ENCODE measurements around the gene USP49.

The USP49 gene

DNA sequence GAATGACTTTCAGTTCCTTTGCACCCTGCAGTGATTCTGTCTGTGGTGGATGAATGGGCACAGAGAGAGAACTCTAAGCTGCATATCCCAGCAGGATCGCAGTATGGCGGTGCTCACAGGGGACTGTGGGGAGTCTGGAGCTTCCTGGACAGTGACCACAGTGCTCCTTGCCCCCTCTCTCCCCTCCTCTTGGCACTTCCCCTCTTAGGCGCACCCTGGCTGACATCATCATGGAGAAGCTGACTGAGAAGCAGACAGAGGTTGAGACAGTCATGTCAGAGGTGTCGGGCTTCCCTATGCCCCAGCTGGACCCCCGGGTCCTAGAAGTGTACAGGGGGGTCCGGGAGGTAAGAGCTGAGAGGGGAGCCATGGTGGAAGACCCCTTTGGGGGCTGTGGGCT, 34.7 kb upstream of the USP49 start:
- DNase-seq (ENCODE audit: low read depth, low spot score) = no peak

GRCh38 chr6:41927253-41927652, 32.1 kb upstream of the USP49 start:
- DNase-seq (ENCODE audit: low read depth, low spot score) = no peak

GRCh38 chr6:41922154-41922553, 27.0 kb upstream of the USP49 start:
- no peak for DNase-seq (ENCODE audit: low read depth, low spot score)

DNA sequence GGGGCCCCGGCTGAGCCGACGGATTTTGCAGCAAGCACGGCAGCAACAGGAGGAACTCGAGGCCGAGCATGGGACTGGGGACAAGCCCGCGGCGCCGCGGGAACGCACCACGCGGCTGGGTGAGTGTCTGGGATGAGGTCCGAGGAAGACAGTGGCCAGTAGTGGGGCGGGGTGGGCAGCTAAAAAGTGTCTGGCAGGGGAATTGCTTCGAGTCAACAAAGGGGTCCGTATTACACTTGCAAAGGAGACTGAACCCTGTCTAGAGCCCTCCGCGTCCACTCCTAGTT, 26.5 kb upstream of the USP49 start:
- DNase-seq (ENCODE audit: low read depth, low spot score) = no peak

GRCh38 chr6:41920921-41921711, 25.9 kb upstream of the USP49 start, which contains the start of the genes BYSL and MED20:
BYSL (plus strand) TSS chr6:41921499; CDS start chr6:41921563, 64 bp downstream.
MED20 (minus strand) TSS chr6:41921139; CDS start chr6:41921018, 121 bp downstream.
- peak; percentile 85 for DNase-seq (ENCODE audit: low read depth, low spot score)

- DNase-seq (ENCODE audit: low read depth, low spot score) = no peak
Measured at GRCh38 chr6:41917528-41917927, 22.4 kb upstream of the USP49 start.

DNA sequence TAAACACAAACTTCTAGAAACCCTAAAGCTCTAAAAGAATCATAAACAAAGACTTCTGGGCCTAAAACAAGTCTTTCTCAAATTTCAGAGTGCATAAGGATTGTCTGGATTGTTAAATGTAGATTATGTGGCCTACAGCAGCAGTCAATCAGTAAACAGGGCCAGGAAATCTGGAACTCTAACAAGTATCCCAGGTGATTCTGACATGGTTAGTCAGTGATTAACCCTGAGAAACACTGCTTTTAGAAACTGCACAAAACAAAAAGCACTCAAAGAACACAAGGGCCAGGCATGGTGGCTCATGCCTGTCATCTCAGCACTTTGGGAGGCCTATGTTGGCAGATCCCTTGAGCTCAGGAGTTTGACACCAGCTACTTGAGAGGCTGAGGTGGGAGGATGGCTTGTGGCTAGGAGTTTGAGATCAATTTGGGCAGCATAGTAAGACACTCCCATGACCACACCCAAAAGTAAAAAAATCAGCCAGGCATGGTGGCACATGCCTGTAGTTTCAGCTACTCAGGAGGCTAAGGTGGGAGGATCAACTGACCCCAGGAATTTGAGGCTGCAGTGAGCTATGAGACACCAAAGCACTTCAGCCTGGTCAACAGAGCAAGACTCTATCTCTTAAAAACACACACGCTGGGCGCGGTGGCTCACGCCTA, 19.8 kb upstream of the USP49 start:
- no peak for DNase-seq (ENCODE audit: low read depth, low spot score)

DNA sequence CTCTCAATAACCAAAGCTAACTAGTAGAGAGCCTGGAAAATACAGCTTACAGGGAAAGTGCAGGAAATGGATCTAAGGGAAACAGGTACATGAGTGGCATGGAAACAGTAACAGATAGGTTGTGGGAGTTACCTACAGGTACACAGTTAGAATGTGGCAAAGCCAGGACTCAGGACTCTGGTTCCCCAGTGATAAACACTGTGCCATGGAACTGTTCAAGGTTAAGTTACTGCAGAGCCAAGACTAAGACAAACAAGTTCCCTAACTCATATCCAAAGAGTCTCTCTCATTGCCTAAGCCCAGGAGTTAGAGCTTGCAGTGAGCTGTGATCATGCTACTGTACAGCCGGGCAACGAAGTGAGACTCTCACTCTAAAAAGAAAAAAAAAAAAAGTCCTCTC, 19.2 kb upstream of the USP49 start:
- no peak for DNase-seq (ENCODE audit: low read depth, low spot score)

GRCh38 chr6:41909727-41910126, 14.6 kb upstream of the USP49 start:
- DNase-seq (ENCODE audit: low read depth, low spot score) = no peak

DNA sequence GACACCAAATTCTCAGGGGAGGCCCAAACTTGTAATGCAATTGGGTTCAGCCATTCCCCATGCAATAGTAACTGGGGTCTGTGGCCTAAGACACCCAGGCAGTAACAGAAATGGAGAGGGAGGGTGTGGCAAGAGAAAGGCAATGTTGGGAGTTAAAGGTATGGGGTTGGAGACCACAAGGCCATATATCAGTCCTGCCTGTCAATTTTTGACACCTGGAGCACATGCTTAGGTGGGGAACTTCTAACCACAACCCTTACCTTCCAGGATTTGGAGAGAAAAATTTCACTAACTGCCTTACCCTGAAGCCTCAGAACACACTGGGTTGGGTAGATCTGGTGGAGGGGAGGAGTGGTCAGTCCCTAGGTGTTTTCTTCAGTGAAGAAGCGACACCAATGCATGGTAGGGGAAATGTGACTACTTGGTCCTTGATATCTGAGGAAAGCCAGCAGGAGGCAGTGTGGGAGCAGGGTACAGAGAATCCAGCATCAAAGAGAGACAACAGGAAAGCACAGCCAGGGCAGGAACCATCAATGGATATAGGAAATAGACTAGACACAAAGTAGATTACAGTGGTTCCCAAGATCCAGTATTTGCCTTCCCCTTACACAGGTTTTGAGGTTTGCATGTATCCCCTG, 6.8 kb upstream of the USP49 start:
- DNase-seq (ENCODE audit: low read depth, low spot score) = peak; percentile 34

DNA sequence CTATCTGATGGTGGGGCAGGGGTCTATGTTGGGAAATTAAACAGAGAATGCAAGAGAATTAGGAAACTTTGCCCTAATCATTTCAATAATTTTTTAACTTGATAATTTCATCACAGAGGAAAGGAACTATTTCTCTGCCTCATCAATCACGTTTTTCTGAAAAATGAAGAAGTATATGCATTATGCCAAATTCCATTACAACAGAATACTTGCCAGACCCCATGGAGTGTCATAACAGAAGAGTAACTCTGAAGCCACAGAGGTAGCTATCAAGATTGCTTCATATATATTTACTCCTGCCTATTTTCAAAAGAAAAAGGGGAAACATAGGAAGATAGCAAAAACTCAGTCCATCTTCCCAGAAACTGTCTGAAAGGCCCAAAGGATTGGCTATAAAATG, 5.7 kb upstream of the USP49 start:
- DNase-seq (ENCODE audit: low read depth, low spot score) = no peak

- no peak for DNase-seq (ENCODE audit: low read depth, low spot score)
Measured at GRCh38 chr6:41896281-41896680, 1.1 kb upstream of the USP49 start.

GRCh38 chr6:41894366-41895299, 542 bp downstream of the USP49 start:
- DNase-seq (ENCODE audit: low read depth, low spot score) = peak; percentile 0

DNA sequence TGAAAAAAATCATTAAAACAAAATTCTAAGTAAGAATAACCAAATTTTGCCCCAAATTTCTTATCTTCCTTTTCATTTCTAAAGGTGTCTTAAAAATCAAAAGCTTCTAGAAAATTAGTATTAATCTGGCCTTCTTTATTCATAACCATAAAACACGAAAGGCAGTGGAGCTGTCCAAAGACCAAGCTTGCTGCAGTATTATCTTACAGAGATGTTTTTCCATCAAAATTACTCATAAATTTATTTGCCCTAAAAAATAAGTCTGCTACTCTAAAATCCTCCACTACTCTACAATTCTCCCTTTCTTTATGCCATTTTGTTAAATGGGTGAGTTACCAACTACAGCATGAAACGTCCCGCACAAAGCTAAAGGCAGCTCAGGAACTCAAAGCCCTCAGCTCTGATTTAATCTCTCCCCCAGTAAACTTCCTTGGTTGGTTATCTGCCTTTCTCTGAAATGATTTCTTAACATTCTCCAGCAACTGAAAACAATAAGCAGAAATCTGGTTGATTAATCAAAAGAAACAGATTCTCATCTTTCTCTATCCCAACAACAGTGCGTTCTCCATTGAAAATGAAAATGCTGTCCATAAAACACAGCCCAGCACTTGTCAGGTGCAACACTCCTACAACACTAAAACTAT, 2.1 kb downstream of the USP49 start:
- no peak for DNase-seq (ENCODE audit: low read depth, low spot score)

DNA sequence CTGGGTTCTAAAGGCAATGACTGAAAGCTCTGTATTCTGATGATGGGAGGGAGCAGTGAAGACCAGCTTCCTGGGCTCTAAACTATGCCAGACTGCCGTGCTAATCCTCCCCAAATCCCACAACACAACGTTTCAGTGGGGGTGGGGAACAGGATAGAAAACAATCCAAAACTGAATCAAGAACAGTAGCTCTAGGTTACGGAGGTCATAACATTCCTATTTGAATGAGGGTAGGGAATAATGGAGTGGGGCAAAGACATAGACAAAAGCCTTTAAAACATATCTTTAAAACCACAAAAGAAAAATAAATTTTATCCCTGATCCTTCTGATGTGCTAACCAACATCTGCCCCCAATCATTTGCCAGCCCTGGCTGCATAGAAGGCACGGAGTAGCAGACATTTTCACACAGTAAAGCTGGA, 7.8 kb downstream of the USP49 start:
- DNase-seq (ENCODE audit: low read depth, low spot score) = no peak

DNA sequence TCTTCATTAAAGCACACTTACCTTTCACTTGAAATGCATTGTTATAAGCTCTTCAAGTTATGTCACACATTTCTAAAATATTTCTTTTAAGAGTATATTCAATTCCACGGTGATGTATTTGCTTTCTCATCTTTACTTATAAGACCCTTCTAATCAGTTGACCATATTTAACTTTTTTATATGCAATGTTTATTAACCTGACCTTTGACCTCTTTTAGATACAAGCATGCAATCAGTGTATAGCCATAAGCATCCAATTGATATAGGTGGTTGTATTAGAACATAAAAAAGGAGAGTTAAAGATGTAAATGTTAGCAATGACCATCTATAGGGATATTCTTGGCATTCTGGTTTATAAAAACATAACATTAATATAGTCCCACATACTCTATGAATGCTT, 9.2 kb downstream of the USP49 start:
- DNase-seq (ENCODE audit: low read depth, low spot score) = no peak

- DNase-seq (ENCODE audit: low read depth, low spot score) = no peak
Measured at GRCh38 chr6:41884957-41885356, 10.2 kb downstream of the USP49 start.

DNA sequence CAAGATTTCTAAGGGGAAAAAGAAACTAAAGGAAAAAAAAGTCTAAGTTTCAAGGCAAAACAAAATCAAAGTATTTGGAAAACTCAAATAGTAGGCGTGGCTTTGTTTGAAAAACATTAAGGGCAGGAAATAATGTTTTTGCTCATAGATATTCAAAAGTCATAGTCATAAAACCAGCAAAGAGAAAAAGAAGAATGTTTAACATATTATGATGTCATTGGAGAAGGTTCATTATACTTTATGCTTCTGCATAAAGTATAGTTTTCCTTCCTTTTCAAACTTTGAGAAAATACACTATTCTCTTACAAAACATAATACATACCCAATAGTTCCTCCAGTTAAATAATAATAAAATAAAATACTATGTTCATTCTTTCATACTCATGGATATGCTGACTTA, 13.7 kb downstream of the USP49 start:
- DNase-seq (ENCODE audit: low read depth, low spot score) = no peak

GRCh38 chr6:41878961-41879405, 16.2 kb downstream of the USP49 start:
- no peak for DNase-seq (ENCODE audit: low read depth, low spot score)

GRCh38 chr6:41878246-41878645, 16.9 kb downstream of the USP49 start:
- DNase-seq (ENCODE audit: low read depth, low spot score) = no peak

DNA sequence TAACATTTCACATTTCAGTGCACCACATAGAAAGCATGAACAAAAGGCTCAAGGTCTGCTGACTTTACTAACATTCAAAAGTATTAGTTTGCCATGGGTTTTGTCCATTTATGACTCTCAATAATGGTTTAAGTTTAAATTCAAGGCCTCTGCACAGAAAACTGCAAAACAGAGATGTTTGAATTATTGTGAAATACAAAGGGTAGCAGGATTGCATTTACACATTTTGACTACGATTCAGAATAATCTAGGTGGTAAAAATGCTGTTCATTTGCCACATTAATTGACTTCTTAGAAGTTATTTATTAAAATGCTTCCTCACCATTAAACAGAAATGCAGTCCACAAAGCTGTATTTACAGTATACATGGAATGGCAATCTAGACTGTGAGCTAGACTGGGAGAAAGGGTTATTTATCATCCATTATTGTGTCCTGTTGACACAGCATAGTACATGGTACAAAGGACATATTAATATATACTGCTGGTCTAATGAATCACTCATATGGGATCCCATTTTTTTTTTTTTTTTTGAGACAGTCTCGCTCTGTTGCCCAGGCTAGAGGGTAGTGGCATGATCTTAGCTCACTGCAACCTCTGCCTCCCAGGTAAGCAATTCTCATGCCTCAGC, 18.0 kb downstream of the USP49 start:
- DNase-seq (ENCODE audit: low read depth, low spot score) = no peak
